HG03575 (cell line): ENCODE data around the gene OR10H3.
"Not testable (repeated sequence)": the region's sequence is repeated elsewhere in the genome, so short reads cannot be mapped to it uniquely, and the experiment has no call there.

ENCODE experiments used
- ATAC-seq: cut with Tn5 transposase; IDR thresholded peaks from one replicate; pipeline ENCODE4 v1.9.1; 2021; ENCODE audit not compliant: unreplicated experiment, insufficient number of reproducible peaks, low FRiP score; ENCODE audit errors: extremely low read depth

Gene OR10H3

GRCh38 chr19:15737722-15738121 is at the start of gene OR10H3:
Gene OR10H3 (plus strand): TSS chr19:15737985. CDS start chr19:15741393, 3,408 bp downstream.
- no peak for ATAC-seq

- ATAC-seq = no peak
Observed at GRCh38 chr19:15696654-15697194, 41.1 kb upstream of the OR10H3 start.

- ATAC-seq = no peak
Observed at GRCh38 chr19:15701757-15702533, 35.8 kb upstream of the OR10H3 start.

- ATAC-seq = no peak
Observed at GRCh38 chr19:15702534-15702930, 35.3 kb upstream of the OR10H3 start.

- ATAC-seq = no peak
Observed at GRCh38 chr19:15714638-15715037, 23.1 kb upstream of the OR10H3 start.

- no peak for ATAC-seq
Observed at GRCh38 chr19:15715642-15716041, 22.1 kb upstream of the OR10H3 start.

- no peak for ATAC-seq
Observed at GRCh38 chr19:15717809-15718208, 20.0 kb upstream of the OR10H3 start.

GRCh38 chr19:15721268-15721667 is 16.5 kb upstream of the OR10H3 start:
- no peak for ATAC-seq

GRCh38 chr19:15722956-15723355 is 14.8 kb upstream of the OR10H3 start:
- no peak for ATAC-seq

- ATAC-seq = no peak
Observed at GRCh38 chr19:15727724-15728123, 10.1 kb upstream of the OR10H3 start, which contains the start of gene OR10H2. Gene OR10H2 (plus strand): TSS chr19:15728024. CDS start chr19:15728044, 20 bp downstream.

- ATAC-seq = no peak
Observed at GRCh38 chr19:15730538-15730937, 7.2 kb upstream of the OR10H3 start.

- no peak for ATAC-seq
Observed at GRCh38 chr19:15732388-15732787, 5.4 kb upstream of the OR10H3 start.

GRCh38 chr19:15733895-15734294 is 3.9 kb upstream of the OR10H3 start:
- no peak for ATAC-seq

GRCh38 chr19:15740785-15741184 is 3.0 kb downstream of the OR10H3 start:
- ATAC-seq = no peak

GRCh38 chr19:15748239-15748638 is 10.5 kb downstream of the OR10H3 start:
- no peak for ATAC-seq

GRCh38 chr19:15758379-15758778 is 20.6 kb downstream of the OR10H3 start:
- no peak for ATAC-seq

GRCh38 chr19:15759962-15760565 is 22.3 kb downstream of the OR10H3 start:
- ATAC-seq = no peak

- ATAC-seq = no peak
Observed at GRCh38 chr19:15769586-15769985, 31.8 kb downstream of the OR10H3 start.

GRCh38 chr19:15774159-15774558 is 36.4 kb downstream of the OR10H3 start:
- not testable (repeated sequence) for ATAC-seq

GRCh38 chr19:15775249-15775648 is 37.5 kb downstream of the OR10H3 start:
- no peak for ATAC-seq
